Endometrial microvascular endothelial cells (primary cell): Measurements from ENCODE around the gene CUL4A. TPM values are rescaled to one million over a fixed set of nuclear protein-coding genes. Genes with fewer than 3 reads are reported as not detected.

Experiments
- in situ Hi-C: cut with HindIII; loops from 2 replicates; pipeline ENCODE4 v1.10.0; 2017; ENCODE audit warnings: low sequenced_read_pairs, low pct_unique_long_range_greater_than_20kb; ENCODE audit errors: inconsistent ontology term
- total RNA-seq: library from RNA; depleted of rRNA; stranded (reverse); fragments of >200 nt; gene quantifications from one replicate; pipeline ENCODE4 v1.2.3, GENCODE V29; 2015; ENCODE audit errors: inconsistent ontology term

Gene CUL4A
- total RNA-seq, 1 donor from 2014 or later, result 103 TPM

DNA sequence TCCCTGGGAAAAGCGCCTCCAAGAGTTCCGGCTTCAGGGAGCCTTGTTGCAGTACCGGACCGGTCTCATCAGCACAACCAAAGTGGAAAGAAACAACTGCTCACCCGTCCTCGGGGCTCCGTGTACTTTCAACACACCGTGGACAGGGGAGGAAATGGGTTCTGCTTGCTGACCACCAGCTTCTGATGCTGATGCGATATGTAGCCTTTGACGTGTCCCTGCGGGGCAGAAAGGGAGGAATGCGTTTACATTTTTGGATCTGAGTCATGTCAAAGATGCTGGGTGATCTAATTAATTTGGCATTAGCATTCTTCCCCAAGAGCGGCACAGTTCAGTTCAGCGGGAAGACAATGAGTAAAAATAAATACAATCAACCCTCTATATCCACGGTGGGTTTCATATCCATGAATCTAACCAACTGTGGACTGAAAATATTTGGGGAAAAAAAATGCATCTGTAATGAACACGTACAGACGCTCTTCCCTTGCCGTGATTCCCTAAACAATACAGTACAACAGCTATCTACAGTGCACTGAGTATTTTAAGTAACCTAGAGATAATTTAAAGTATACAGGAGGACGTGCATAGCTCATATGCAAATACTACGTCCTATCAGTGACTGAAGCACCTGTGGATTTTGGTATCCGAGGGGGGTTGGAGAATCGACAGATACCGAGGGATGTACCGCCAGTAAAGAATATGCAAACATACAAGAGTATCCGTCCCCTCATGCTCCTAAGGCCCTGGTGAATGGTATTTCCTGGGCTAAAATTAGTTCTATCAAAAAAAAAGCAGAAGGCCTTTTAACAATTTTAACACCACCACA lies 31.1 kb upstream of the CUL4A start:
- in situ Hi-C loops, result no loop called here

DNA sequence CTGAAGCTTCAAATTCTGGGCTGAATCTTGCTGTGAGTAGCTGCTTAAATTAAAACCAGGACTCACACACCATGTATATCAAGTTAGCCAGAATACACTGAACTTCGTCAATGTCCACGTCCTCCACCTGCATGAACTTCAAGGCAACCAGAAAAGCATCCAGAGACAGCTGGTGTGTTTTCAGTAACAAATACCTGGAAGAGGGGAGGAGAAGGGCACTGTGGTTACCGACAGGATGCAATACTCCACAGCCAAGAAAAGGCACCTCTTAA lies 30.6 kb upstream of the CUL4A start:
- in situ Hi-C loops, result no loop called here

DNA sequence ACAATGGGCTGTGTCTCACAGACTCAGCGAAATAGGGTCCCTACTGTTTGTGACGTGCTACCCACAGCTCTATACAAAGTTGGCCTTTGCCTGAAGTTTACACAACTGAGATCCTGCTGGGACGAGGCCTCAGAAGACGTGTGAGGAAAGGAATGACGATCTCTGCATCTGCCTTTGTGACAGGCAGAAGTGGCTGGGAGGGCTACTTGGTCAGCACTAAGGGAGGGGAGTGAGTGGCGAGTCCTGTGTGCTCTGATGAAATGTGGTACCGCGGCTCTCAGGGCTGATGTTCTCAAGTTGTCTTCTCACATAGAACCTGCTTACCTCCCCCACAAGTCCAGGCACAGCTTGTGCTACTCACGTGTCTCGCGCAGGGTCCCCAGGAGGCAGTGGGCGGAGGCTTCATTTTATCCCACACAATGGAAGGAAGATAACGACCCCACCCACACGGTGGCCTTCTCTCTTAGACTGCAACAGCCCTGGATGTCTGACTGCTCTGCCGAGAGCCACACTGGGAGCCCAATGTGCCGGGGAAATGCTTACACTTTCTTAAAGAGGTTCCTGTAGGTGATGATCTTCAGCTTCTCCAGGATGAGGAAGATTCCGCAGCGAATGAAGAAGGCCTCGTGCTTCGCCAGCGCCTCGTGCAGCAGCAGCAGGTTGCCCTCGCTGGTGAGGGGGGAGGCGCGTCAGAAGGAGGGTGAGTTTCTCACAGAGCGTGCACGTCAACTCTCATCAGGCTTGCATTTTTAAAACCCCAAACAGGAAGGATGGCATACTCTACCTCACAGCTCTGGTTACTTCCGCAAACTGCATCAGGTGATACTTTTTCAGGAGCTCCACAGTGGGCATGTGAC lies 29.8 kb upstream of the CUL4A start:
- in situ Hi-C loops, result no loop called here

DNA sequence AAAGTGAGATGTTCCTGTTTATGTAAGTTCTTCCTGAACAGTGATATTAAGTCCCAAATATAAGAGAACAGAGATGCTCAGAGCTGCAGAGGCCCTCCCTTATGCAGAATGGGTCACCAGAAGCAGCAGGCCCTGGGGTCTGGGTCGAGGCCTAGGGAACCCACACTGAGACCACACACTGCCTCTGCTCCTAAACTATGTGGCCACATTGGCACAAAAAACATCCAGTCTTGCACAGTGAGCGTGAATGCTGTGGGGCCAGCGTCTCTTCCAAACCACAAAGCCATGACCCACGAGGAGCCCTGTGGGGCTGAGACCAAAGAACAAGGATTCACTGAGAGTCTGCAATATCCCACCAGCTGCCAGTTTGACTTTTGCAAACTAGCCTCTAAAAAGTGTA lies 27.4 kb upstream of the CUL4A start:
- in situ Hi-C loops, result no loop called here

DNA sequence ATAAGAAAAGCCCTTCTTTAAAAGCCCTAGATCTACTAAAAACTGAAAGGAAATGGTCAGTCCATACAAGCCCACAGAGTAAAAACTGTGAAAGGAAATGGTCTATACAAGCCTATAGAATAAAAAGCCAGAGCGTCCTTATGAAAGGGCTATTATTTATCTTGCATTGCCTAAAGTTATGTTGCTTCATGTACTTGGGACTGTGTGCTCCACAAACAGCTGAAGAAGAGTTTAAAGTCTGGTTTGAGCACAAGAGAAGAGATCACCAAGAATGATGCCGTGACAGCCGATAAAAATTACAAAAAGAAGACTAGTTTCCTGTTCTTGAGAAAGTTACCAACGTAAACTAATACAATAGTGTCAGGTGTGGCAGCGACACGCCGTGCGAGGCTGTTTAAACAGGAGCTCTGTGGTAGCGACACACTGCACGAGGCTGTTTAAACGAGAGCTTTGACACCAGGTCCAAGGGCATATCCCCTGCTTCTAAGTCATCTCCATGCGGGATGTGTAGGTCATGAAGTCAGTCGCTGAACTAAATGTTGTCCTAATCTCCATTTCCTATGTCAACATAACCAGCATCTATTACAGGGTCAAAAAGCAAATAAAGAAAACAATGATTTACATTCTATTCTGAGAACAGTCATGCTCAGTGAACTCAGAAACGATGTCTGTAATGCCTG lies 25.8 kb upstream of the CUL4A start:
- in situ Hi-C loops, result no loop called here

DNA sequence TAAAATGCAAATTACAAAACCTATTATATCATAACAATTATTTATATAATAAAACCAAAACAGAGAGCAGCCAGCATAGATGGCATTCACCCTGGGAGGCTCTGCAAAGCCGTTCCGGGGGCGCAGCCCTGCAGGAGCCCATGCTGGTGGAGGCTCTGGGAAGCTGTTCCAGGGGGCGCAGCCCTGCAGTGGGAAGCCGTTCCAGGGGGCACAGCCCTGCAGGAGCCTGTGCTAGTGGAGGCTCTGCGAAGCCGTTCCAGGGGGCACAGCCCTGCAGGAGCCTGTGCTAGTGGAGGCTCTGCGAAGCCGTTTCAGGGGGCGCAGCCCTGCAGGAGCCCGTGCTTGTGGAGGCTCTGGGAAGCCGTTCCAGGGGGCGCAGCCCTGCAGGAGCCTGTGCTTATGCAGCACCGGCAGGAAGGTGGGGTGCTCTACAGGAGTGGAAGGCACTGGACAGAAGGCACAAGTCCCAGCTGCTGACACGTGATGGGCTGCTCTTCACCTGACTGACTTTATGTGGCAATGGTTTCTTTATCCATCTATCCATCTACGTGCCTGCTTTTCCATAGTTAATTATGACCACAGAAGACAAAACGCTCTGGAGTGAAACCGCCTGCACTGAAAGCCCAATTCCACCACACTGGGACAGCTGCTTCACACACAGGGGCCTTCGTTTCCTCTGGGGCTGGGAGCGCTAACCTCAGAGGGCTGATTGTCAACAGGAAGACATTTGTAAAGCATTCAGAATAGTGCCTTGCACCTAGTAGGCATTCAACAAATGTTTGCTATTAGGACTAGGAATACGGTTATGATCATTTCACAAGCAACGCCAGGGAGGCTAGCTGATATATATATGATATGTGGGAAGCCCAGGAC lies 24.6 kb upstream of the CUL4A start:
- in situ Hi-C loops, result no loop called here

DNA sequence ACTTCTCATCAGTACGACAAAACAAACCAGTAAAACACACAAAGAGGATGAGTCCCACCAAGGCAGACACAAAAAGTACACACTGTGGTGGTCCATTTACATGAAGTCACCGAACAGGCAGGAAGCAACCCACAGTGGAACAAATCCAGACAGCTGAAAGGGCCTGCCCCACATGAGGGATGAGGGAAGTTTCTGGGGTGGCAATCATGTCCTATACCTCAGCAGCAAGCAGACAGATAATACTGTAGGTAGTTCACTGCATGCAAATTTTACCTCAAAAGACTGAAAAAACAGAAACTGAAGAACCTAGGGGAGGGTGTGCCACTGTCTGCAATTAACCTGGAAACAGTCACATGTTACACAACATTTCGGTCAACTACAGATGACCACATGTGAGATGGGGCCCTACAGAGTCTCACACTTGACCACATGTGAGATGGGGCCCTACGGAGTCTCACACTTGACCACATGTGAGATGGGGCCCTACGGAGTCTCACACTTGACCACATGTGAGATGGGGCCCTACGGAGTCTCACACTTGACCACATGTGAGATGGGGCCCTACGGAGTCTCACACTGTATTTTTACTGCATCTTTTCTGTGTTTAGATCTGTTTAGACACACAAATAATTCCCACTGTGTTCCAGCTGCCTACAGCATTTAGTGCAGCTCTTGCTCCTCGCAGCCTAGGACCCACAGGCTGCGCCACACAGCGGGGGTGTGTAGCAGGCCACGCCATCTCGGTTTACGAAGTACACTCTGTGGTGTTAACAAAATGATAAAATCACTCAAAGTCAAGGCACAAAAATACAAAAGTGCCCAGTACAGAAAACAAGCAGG lies 23.1 kb upstream of the CUL4A start:
- in situ Hi-C loops, result no loop called here

DNA sequence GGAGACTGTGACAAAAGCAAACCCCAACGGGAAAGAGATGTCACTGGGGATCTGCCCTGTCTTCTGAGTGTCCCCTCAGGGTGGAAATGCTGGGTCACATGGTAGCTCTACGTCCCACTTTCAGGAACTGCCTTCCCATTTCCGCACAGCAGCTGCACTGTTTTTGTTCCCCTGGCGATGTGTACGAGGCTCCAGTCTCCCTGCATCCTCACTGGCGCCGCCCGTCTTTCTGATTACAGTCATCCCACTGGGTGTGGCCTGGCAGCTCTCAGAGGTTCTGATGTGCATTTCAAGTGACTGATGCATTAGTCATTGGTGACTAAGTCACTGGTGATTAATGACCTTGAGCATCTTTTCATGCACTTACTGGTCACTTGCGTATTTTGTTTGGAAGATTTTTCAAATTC lies 22.1 kb upstream of the CUL4A start:
- in situ Hi-C loops, result no loop called here

DNA sequence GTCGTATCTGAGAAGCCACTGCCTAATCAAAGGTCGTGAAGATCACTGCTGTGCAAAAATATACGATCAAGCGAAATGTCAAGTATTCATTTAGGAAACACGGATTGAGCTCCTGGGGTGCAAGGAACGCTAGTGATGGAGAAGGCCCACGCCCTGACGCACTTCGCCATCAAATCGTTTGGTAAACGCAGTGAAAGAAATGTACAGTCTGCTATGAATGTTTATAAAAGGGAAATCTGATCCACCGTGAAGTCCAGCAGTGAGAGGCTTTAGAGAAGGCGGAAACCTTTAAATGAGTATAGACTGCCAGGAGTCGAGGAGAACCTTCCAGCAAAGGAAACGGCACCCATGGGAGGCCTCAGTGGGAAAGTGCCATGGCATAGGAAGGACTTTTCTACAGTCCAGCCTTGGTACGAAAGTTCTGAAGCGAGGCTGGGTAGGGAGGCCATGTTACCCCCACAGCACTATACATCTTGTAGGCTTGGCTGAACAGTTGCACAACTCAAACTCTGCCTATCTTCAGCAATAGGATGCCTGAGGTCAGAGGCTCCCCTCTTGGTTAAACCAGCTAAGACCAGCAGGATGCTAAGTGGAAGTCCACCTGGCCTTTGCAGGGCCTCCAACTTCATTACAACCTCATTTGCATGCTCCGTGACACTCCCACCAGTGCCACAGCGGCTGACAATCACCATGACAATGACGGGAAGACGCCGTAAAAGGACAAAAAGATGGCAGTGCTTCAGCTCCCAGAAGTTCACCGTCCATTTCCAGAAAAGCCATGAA lies 21.3 kb upstream of the CUL4A start:
- in situ Hi-C loops, result no loop called here

DNA sequence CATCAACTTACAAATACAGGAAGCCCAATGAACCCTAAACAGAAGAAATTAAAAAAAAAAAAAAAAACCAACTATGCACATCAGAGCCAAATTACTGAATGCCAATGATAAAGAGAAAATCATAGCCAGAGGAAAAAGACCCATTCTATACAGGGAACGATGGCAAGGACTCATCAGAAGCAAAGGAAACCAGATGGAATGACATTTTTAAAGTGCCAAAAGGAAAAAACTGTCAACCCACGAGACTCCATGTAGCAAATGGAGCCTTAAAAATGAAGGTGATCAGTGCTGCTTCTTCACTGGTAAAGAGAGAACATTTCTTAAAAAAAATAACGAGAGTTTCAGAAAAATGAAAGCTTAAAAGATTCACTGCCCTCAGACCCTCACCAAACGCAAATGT lies 19.2 kb upstream of the CUL4A start:
- in situ Hi-C loops, result no loop called here

DNA sequence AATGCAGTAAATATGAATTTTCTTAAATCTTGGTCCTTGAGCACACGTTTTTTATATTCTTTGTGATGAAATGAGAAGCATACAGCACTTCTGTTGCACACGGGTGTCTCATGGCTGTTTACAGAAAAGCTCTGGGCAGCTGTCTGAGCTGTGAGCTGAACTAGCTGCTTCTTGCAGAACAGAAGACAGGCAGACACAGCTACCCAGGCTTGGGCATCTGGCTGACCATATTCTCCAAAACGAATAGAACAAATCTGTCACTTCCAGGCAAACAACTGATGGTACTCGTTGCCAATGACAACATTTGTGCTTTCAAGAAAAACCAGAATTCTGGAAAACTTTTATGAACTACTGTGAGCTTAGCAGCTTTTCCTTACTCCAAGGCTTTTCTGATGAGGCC lies 17.1 kb upstream of the CUL4A start:
- in situ Hi-C loops, result no loop called here

DNA sequence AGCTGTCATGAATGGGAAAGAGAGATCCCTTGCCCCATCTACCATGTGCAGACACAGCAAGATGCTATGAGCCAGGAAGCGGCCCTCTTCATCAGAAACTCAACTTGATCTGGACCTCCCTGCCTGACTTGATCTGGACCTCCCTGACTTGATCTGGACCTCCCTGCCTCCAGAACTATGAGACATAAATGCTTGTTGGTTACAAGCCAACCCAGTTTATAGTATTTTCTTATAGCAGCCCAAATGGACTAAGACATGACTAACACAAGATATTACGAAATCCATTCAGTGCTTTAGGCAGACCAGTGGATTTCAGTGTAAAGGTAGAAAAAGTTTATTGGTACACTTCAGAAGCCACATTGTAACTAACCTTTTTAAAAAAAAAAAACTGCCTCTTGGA lies 16.5 kb upstream of the CUL4A start:
- in situ Hi-C loops, result no loop called here

DNA sequence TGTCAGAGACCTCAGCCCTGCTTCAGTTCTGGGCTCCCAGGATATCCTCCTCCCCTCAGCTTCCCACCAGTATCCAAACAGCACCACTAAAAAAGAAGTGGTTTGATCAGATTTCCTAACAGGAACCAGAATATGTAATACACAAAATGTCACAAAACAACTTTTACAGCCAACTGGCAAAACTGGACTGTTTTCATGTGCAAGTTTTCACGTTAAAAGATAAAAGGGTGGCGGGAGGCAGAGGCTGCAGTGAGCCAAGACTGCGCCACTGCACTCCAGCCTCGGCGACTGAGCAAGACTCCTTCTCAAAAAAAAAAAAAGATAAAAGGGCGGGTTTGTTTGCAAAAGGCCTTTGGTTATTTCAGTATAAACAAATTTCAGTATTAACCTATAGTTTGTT lies 14.1 kb upstream of the CUL4A start:
- in situ Hi-C loops, result no loop called here

DNA sequence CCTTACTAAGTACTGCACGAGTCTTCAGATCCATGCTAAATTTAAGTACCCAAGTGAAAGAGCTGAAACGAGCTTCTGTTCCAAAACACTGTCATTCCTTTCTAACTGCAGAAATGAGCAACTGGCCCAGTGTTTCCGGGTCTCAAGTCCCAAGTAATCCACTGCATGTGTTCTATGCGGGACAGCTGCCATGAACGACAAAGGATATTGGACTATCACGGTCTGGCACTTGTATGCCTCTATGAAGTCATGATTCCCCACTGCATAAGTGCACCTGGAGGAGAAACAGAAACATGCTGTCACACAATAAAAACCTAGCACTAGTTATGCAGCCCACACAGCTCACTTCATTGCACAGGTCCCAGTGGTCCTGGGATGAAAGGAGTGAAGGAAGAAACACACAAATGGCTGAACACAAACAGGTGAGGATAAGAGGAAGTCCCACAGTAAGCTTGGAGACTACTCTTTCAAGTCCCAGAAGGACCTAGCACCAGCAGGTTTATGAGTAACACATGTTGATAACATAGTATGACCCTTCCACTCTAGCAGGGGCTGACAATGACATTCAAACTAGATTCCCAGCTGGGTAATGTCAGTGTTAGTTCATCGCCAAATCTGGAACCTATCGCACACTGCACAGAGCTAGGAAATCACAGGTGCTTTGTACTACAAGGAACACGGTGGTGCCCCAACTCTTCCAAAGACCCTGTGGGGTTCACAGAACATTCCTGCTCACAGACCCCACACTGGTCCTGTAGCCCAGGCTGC lies 12.3 kb upstream of the CUL4A start:
- in situ Hi-C loops, result no loop called here

DNA sequence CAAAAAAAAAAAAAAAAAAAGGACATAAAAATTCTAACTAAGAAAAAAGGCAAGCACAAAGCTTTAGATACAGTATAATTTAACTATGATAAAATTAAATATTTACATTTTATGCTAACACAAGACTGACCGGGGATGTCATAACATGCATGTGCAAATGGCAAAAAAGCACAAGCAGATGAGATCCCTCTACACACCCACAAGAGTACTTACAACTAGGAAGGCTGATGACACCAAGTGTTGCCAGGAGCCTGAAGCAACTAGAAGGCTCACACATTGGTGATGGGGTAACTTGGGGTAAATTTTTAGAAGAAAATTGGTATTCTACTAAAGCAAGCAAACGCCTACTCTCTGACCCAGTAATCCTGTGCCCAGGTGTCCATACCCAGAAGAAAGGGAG lies 7.6 kb upstream of the CUL4A start:
- in situ Hi-C loops, result no loop called here

DNA sequence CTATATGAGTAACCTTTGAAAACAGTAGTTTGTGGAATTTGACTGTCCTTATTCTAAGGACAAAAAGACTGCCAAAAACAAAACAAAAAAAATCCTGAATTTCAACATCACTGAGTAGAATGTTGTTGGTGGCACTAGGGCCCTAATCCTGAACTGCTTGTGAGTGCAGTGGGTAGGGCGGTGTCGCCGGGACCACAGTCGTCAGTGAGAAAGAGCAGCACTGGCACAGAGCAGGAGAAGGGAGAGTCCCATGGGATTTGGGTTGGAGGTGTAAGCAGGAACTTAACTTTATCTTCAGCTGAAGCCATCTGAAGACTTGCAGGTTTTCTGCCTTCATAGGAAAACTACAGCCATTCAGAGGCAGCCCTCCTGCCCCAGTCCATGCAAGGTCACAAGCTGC lies 6.5 kb upstream of the CUL4A start:
- in situ Hi-C loops, result no loop called here
